Immature natural killer cell (primary cell): Measurements from ENCODE around the gene COL26A1. TPM values are rescaled to one million over a fixed set of nuclear protein-coding genes. Genes with fewer than 3 reads are reported as not detected.
"Not testable (repeated sequence)": the region's sequence is repeated elsewhere in the genome, so short reads cannot be mapped to it uniquely, and the experiment has no call there.

Experiments
- DNase-seq, 3 donors: peaks; one replicate each; pipeline ENCODE4 v3.0.0; 2022; ENCODE audit warnings: mixed read lengths in 1 of 3
- H3K27ac Mint-ChIP-seq, 6 donors: one replicate each; pipeline ENCODE4 v1.8.0; 2020; ENCODE audit warnings: mixed read lengths in 6 of 6, mild to moderate bottlenecking in 5 of 6, inconsistent platforms in 4 of 6, moderate library complexity in 3 of 6
- H3K27me3 Mint-ChIP-seq, 3 donors: one replicate each; pipeline ENCODE4 v1.8.0; 2020 to 2021; ENCODE audit warnings: low read depth in 3 of 3, mild to moderate bottlenecking in 3 of 3, mixed read lengths in 3 of 3, moderate library complexity in 3 of 3, inconsistent platforms in 1 of 3
- H3K36me3 Mint-ChIP-seq, 3 donors: one replicate each; pipeline ENCODE4 v1.8.0; 2020; ENCODE audit warnings: mixed read lengths in 3 of 3, inconsistent platforms in 2 of 3, mild to moderate bottlenecking in 2 of 3
- H3K4me1 Mint-ChIP-seq, 2 donors: one replicate each; pipeline ENCODE4 v1.8.0; 2020; ENCODE audit warnings: inconsistent platforms in 2 of 2, mild to moderate bottlenecking in 2 of 2, mixed read lengths in 2 of 2, moderate library complexity in 1 of 2
- H3K4me3 Mint-ChIP-seq, 5 donors: one replicate each; pipeline ENCODE4 v1.8.0; 2020; ENCODE audit warnings: mild to moderate bottlenecking in 5 of 5, mixed read lengths in 5 of 5, inconsistent platforms in 3 of 5, moderate library complexity in 3 of 5
- H3K9me3 Mint-ChIP-seq, 6 donors: one replicate each; pipeline ENCODE4 v1.8.0; 2020; ENCODE audit warnings: mild to moderate bottlenecking in 6 of 6, mixed read lengths in 6 of 6, inconsistent platforms in 4 of 6, moderate library complexity in 3 of 6
- polyA plus RNA-seq, 3 donors: library from polyadenylated mRNA; unstranded; fragments of 300-500 nt; fragmentation: Illumina TruSeq; gene quantifications; one replicate each; pipeline ENCODE4 v1.2.3, GENCODE V29; 2021

Gene COL26A1
- polyA plus RNA-seq, 3 donors from 2014 or later, result not detected

GRCh38 chr7:101457001-101457750 lies 94.5 kb downstream of the COL26A1 start:
- H3K9me3 Mint-ChIP-seq, result no peaks in the 10 kb centered on the region
- H3K4me1 Mint-ChIP-seq, result no peaks in the 10 kb centered on the region
- peaks cover 0 to 3% (median 0%) of the 10 kb centered on the region in 3 donors for H3K27me3 Mint-ChIP-seq
- no peaks in the 10 kb centered on the region for H3K36me3 Mint-ChIP-seq
- no peak for DNase-seq
- H3K4me3 Mint-ChIP-seq, result no peak overlapping the region
- no peak overlapping the region for H3K27ac Mint-ChIP-seq

- Mint-ChIP-seq H3K36me3 (no peaks in the 10 kb centered on the region), H3K27ac (peak overlapping the region in 1 of 6 donors; percentile 34), H3K27me3 (peaks cover 3 to 5% (median 4%) of the 10 kb centered on the region in 3 donors), H3K4me3 (peak overlapping the region in 2 of 5 donors; percentile 53 to 60), H3K4me1 (peaks cover 0 to 12% of the 10 kb centered on the region in 2 donors), H3K9me3 (no peaks in the 10 kb centered on the region)
- DNase-seq, result no peak
These were observed 102.5 kb downstream of the COL26A1 start for GRCh38 chr7:101465131-101465530.

GRCh38 chr7:101465576-101466196 lies 103.0 kb downstream of the COL26A1 start:
- DNase-seq, result no peak
- Mint-ChIP-seq H3K4me1 (peaks cover 0 to 12% of the 10 kb centered on the region in 2 donors), H3K4me3 (peak overlapping the region in 4 of 5 donors; percentile 44 to 73 (median 56)), H3K36me3 (no peaks in the 10 kb centered on the region), H3K9me3 (no peaks in the 10 kb centered on the region), H3K27ac (peak overlapping the region in 3 of 6 donors; percentile 34 to 65 (median 45)), H3K27me3 (peaks cover 3 to 5% (median 4%) of the 10 kb centered on the region in 3 donors)

- Mint-ChIP-seq H3K27me3 (peaks cover 3 to 5% (median 4%) of the 10 kb centered on the region in 3 donors), H3K4me1 (peaks cover 0 to 12% of the 10 kb centered on the region in 2 donors), H3K4me3 (no peak overlapping the region)
These were observed 104.2 kb downstream of the COL26A1 start for GRCh38 chr7:101466871-101467270.

DNA sequence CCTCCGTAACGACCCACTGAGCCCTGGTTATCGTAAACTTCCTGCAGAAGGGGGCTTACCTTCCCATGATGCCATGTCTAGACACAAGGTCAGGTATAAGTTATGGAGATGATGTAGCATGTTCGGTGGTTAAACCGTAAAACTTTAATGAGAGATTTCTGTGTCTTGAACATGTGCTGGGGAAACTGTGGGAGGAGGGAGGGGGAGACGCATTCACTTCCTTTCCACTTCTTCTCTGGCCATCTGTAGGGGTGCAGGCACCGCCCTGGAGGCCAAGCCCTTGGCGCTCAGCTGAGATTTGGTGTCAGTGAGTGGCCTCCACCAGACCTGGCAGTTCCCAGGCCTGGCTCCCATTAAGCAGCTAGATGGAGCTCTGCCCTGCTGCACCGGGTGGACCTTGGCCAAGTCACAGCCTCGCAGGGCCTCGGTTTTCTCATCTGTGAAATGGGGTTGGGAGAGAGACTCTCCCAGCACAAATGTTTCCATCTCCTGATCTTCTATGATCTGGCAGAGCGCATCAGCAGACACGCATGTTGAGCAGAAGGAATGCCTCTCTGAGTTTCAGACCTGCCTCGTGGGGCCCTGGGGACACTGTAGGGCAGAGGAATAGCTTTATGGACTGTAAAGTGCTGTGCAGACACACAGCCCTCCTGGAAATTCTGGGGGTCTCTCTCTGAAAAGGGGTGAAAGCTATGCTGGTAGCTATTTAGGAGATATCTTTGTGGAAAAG lies 106.0 kb downstream of the COL26A1 start:
- Mint-ChIP-seq H3K4me3 (no peak overlapping the region), H3K27me3 (peaks cover 0 to 4% (median 3%) of the 10 kb centered on the region in 3 donors), H3K9me3 (no peaks in the 10 kb centered on the region), H3K27ac (peak overlapping the region in 1 of 6 donors; percentile 46), H3K4me1 (peaks cover 0 to 12% of the 10 kb centered on the region in 2 donors), H3K36me3 (no peaks in the 10 kb centered on the region)
- no peak for DNase-seq

More at GRCh38 chr7:101466871-101467270, 104.2 kb downstream of the COL26A1 start:
- Mint-ChIP-seq H3K27ac (no peak overlapping the region), H3K9me3 (no peaks in the 10 kb centered on the region), H3K36me3 (no peaks in the 10 kb centered on the region)
- DNase-seq, result no peak

- no peak overlapping the region for H3K27ac Mint-ChIP-seq
- H3K27me3 Mint-ChIP-seq, result peaks cover 0 to 11% (median 3%) of the 10 kb centered on the region in 3 donors
- H3K36me3 Mint-ChIP-seq, result no peaks in the 10 kb centered on the region
- no peaks in the 10 kb centered on the region for H3K9me3 Mint-ChIP-seq
- H3K4me1 Mint-ChIP-seq, result peaks cover 0 to 4% of the 10 kb centered on the region in 2 donors
- H3K4me3 Mint-ChIP-seq, result no peak overlapping the region
- DNase-seq, result no peak
These were observed 108.2 kb downstream of the COL26A1 start for GRCh38 chr7:101470668-101471487.

GRCh38 chr7:101474178-101474577 lies 111.5 kb downstream of the COL26A1 start:
- no peak for DNase-seq
- Mint-ChIP-seq H3K9me3 (peaks cover 2 to 6% (median 5%) of the 10 kb centered on the region in 6 donors), H3K27ac (no peak overlapping the region), H3K36me3 (peaks cover 0 to 5% (median under 1%) of the 10 kb centered on the region in 3 donors), H3K4me1 (no peaks in the 10 kb centered on the region), H3K4me3 (no peak overlapping the region), H3K27me3 (peaks cover 0 to 10% (median 1%) of the 10 kb centered on the region in 3 donors)

DNA sequence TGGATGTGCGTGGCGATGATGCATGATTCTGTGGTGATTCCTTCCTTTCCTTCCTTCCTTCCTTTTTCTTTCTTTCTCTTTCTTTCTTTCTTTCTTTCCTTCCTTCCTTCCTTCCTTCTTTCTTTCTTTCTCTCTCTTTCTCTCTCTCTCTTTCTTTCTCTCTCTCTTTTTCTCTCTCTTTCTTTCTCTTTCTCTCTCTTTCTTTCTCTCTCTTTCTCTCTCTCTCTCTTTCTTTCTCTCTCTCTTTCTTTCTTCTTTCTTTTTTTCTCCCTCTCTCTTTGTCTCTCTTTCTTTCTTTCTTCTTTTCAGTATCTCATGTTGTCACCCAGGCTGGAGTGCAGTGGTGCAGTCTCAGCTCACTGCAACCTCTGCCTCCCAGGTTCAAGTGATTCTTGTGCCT lies 113.0 kb downstream of the COL26A1 start:
- not testable (repeated sequence) for H3K4me1 Mint-ChIP-seq, H3K36me3 Mint-ChIP-seq, DNase-seq, H3K4me3 Mint-ChIP-seq, H3K27ac Mint-ChIP-seq
- H3K9me3 Mint-ChIP-seq, result peaks cover 5 to 21% (median 18%) of the 10 kb centered on the region in 6 donors
- peaks cover 0 to 10% (median 1%) of the 10 kb centered on the region in 3 donors for H3K27me3 Mint-ChIP-seq

- Mint-ChIP-seq H3K27ac (no peak overlapping the region), H3K27me3 (peaks cover 0 to 14% (median 1%) of the 10 kb centered on the region in 3 donors), H3K36me3 (peaks cover 0 to 9% (median 4%) of the 10 kb centered on the region in 3 donors), H3K4me1 (no peaks in the 10 kb centered on the region), H3K9me3 (peaks cover 5 to 24% (median 18%) of the 10 kb centered on the region in 6 donors), H3K4me3 (no peak overlapping the region)
- no peak for DNase-seq
These were observed 116.5 kb downstream of the COL26A1 start for GRCh38 chr7:101479217-101479616.

GRCh38 chr7:101486056-101486432 lies 123.4 kb downstream of the COL26A1 start:
- H3K27ac Mint-ChIP-seq, H3K4me3 Mint-ChIP-seq, H3K36me3 Mint-ChIP-seq, DNase-seq, H3K9me3 Mint-ChIP-seq, H3K4me1 Mint-ChIP-seq: not testable (repeated sequence)
- H3K27me3 Mint-ChIP-seq, result peaks cover 0 to 11% (median 0%) of the 10 kb centered on the region in 3 donors

DNA sequence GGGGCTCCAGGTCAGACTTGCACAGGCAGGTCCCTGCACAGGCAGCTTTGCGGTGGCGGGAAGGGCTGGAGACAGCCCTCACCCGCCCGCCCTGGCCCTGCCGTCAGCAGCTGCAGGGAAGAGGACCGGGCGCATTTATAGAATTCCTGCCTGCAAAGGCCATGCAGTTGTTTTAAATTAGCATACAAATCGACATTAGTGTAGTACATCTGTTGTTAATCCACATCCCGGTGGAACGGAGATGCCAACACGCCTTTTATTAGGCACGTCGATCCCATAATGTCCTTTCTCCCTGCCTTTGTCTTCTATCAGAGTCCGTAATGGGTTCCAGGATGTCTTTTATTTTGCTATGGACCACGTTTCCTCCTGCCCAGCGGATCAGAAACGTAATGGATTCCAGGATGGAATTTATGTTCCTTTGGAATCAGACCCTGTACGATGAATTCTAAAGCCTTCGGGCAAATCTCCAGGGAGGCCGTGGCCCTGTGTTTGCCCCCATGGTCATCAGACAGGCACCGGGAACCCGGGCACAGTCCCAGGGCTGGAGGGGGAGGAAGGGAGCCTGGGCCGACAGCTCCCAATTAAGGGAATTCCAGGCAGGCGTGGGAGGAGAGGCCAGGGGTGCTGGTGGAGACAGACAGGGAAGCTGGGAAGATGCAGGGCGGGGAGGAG lies 123.9 kb downstream of the COL26A1 start:
- Mint-ChIP-seq H3K27ac (no peak overlapping the region), H3K4me3 (no peak overlapping the region)

GRCh38 chr7:101487105-101487458 lies 124.4 kb downstream of the COL26A1 start:
- Mint-ChIP-seq H3K27me3 (peaks cover 0 to 7% (median 4%) of the 10 kb centered on the region in 3 donors), H3K27ac (no peak overlapping the region), H3K9me3 (no peaks in the 10 kb centered on the region), H3K4me3 (no peak overlapping the region), H3K4me1 (no peaks in the 10 kb centered on the region), H3K36me3 (no peaks in the 10 kb centered on the region)
- no peak for DNase-seq

More for the DNA sequence above, 123.9 kb downstream of the COL26A1 start:
- H3K9me3 Mint-ChIP-seq, result no peaks in the 10 kb centered on the region
- DNase-seq, result no peak
- H3K36me3 Mint-ChIP-seq, result no peaks in the 10 kb centered on the region
- H3K27me3 Mint-ChIP-seq, result peaks cover 0 to 8% (median 0%) of the 10 kb centered on the region in 3 donors
- no peaks in the 10 kb centered on the region for H3K4me1 Mint-ChIP-seq

- Mint-ChIP-seq H3K27me3 (peaks cover 0 to 7% (median 4%) of the 10 kb centered on the region in 3 donors), H3K36me3 (no peaks in the 10 kb centered on the region), H3K27ac (no peak overlapping the region), H3K4me1 (no peaks in the 10 kb centered on the region), H3K9me3 (no peaks in the 10 kb centered on the region), H3K4me3 (no peak overlapping the region)
- no peak for DNase-seq
These were observed 125.1 kb downstream of the COL26A1 start for GRCh38 chr7:101487753-101488152.
